MM.1S (cell line): Measurements from ENCODE around the gene CORO2A.

Experiments used
- DNase-seq: peaks from one replicate; pipeline ENCODE4 v3.0.0-alpha.2; 2015
- H2AFZ ChIP-seq: fragments of 300-600 bp; sonication (generic); 2 replicates; pipeline ENCODE4 v1.6.0; 2016; ENCODE audit warnings: antibody characterized with exemption, low read length
- H3F3A ChIP-seq: fragments of 300-600 bp; sonication (generic); 2 replicates; pipeline ENCODE4 v1.6.1; 2016; ENCODE audit warnings: mild to moderate bottlenecking, antibody characterized with exemption, low read length, moderate library complexity, mixed read lengths; ENCODE audit not compliant: insufficient read depth
- H3K27ac ChIP-seq: fragments of 300-600 bp; sonication (generic); 2 replicates; pipeline ENCODE4 v1.5.1; 2016; ENCODE audit warnings: mild to moderate bottlenecking, low read length
- H3K27me3 ChIP-seq: fragments of 300-600 bp; sonication (generic); replicated peaks from 2 replicates; pipeline ENCODE4 v1.6.0; 2016; ENCODE audit warnings: low read length; ENCODE audit not compliant: insufficient read depth
- H3K36me3 ChIP-seq: fragments of 300-600 bp; sonication (generic); replicated peaks from 2 replicates; pipeline ENCODE4 v1.6.1; 2016; ENCODE audit warnings: mild to moderate bottlenecking, low read length, mixed read lengths; ENCODE audit not compliant: insufficient read depth
- H3K4me1 ChIP-seq: fragments of 300-600 bp; sonication (generic); 2 replicates; pipeline ENCODE4 v1.6.1; 2016; ENCODE audit warnings: low read length, mixed read lengths
- H3K4me2 ChIP-seq: fragments of 300-600 bp; sonication (generic); 2 replicates; pipeline ENCODE4 v1.6.0; 2016; ENCODE audit warnings: low read depth, low read length
- H3K4me3 ChIP-seq: fragments of 300-600 bp; sonication (generic); 2 replicates; pipeline ENCODE4 v1.5.1; 2016; ENCODE audit warnings: low read length, mixed read lengths
- H3K79me2 ChIP-seq: fragments of 300-600 bp; sonication (generic); 2 replicates; pipeline ENCODE4 v1.6.1; 2016; ENCODE audit warnings: mixed run types, low read length, mixed read lengths
- H3K9ac ChIP-seq: fragments of 300-600 bp; sonication (generic); 2 replicates; pipeline ENCODE4 v1.6.1; 2016; ENCODE audit warnings: low read length, mixed read lengths
- H3K9me2 ChIP-seq: fragments of 300-600 bp; sonication (generic); replicated peaks from 2 replicates; pipeline ENCODE4 v1.6.1; 2016; ENCODE audit warnings: mild to moderate bottlenecking, low read length, mixed read lengths; ENCODE audit not compliant: insufficient read depth
- H3K9me3 ChIP-seq: fragments of 300-600 bp; sonication (generic); replicated peaks from 2 replicates; pipeline ENCODE4 v1.6.1; 2016; ENCODE audit warnings: mild to moderate bottlenecking, low read length, mixed read lengths; ENCODE audit not compliant: insufficient read depth
- H4K20me1 ChIP-seq: fragments of 300-600 bp; sonication (generic); 2 replicates; pipeline ENCODE4 v1.6.1; 2016; ENCODE audit warnings: mild to moderate bottlenecking, low read length, moderate library complexity, mixed read lengths; ENCODE audit not compliant: insufficient read depth
- EZH2 ChIP-seq: fragments of 300-600 bp; sonication (generic); optimal IDR thresholded peaks from 2 replicates; pipeline ENCODE3; 2017; ENCODE audit warnings: low read depth, mild to moderate bottlenecking, antibody characterized with exemption, low read length, mixed read lengths
- EZH2phosphoT487 ChIP-seq: fragments of 300-600 bp; sonication (generic); IDR thresholded peaks from 2 replicates; pipeline ENCODE4 v1.6.1; 2018; ENCODE audit warnings: antibody characterized with exemption, low read length
- TF ChIP-seq, protein P1 (sequence below): fragments of 300-600 bp; sonication (generic); IDR thresholded peaks from 2 replicates; pipeline ENCODE4 v1.5.1; 2016; ENCODE audit warnings: antibody characterized with exemption, low read length, mixed read lengths

Gene CORO2A

DNA sequence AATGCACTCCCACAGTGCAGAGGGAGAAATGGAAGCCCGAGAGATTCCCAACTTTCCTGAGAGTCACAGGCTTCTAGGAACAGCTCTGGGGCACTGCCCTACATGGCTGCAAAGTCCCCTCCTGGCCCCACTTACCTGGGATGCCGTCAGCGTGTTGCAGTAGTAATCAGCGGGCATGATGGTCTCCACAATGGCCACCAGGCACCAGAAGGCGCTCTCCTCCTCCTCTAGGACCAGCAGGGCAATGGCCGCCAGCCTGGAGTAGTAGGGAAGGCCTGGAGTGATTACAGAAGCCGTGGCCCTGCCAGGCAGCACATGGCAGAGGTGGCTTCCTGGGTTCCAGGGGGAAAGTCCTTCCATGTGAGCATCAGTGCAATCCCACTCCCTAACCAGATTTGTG lies 10.7 kb upstream of the CORO2A start:
- H3K4me2 ChIP-seq = no peak overlapping the region
- H4K20me1 ChIP-seq = no peaks in the 10 kb centered on the region
- no peaks in the 10 kb centered on the region for H3K9me3 ChIP-seq
- H3K4me1 ChIP-seq = peaks cover 5% of the 10 kb centered on the region; the same call in 1 of the 2 replicates
- no peak overlapping the region for H3K4me3 ChIP-seq
- H3K27ac ChIP-seq = no peak overlapping the region
- no peaks in the 10 kb centered on the region for H3K79me2 ChIP-seq
- H3K9ac ChIP-seq = no peak overlapping the region
- no peak for TF ChIP-seq EZH2phosphoT487
- TF ChIP-seq, protein P1, sequence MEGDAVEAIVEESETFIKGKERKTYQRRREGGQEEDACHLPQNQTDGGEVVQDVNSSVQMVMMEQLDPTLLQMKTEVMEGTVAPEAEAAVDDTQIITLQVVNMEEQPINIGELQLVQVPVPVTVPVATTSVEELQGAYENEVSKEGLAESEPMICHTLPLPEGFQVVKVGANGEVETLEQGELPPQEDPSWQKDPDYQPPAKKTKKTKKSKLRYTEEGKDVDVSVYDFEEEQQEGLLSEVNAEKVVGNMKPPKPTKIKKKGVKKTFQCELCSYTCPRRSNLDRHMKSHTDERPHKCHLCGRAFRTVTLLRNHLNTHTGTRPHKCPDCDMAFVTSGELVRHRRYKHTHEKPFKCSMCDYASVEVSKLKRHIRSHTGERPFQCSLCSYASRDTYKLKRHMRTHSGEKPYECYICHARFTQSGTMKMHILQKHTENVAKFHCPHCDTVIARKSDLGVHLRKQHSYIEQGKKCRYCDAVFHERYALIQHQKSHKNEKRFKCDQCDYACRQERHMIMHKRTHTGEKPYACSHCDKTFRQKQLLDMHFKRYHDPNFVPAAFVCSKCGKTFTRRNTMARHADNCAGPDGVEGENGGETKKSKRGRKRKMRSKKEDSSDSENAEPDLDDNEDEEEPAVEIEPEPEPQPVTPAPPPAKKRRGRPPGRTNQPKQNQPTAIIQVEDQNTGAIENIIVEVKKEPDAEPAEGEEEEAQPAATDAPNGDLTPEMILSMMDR = no peak
- no peak for TF ChIP-seq EZH2
- DNase-seq = no peak
- H3K9me2 ChIP-seq = no peaks in the 10 kb centered on the region
- H3K27me3 ChIP-seq = no peaks in the 10 kb centered on the region; the same call in 1 of the 2 replicates
- H3K36me3 ChIP-seq = no peaks in the 10 kb centered on the region
- no peaks in the 10 kb centered on the region for H3F3A ChIP-seq
- H2AFZ ChIP-seq = no peak overlapping the region

DNA sequence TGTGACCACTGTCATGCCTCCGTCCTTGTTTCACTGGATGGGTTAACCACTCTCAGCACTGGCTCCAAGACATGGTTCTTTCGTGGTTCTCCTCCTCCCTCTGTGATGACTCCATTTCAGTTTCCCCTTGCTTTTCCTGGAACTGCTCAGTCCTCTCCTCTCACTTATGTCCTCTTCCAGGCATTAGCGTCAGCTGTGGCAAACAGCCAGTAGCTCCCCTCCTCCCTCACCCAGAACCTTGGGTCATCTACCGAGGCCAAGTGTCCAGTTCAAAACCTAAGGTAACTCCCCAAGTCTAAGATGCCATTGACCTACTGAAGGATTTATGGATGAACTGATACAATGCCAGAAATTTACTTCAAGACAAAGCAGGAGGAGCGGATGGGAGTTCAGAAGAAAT lies 9.8 kb upstream of the CORO2A start:
- H3K4me2 ChIP-seq = no peak overlapping the region
- TF ChIP-seq EZH2phosphoT487 (no peak), EZH2 (no peak)
- TF ChIP-seq, protein P1 = no peak
- H3K9me2 ChIP-seq = no peaks in the 10 kb centered on the region
- DNase-seq = no peak
- no peak overlapping the region for H3K4me3 ChIP-seq
- no peaks in the 10 kb centered on the region; the same call in 1 of the 2 replicates for H3K27me3 ChIP-seq
- no peaks in the 10 kb centered on the region for H3K9me3 ChIP-seq
- no peak overlapping the region for H2AFZ ChIP-seq
- H3K36me3 ChIP-seq = no peaks in the 10 kb centered on the region
- H4K20me1 ChIP-seq = no peaks in the 10 kb centered on the region
- H3K9ac ChIP-seq = no peak overlapping the region
- H3K79me2 ChIP-seq = no peaks in the 10 kb centered on the region
- H3F3A ChIP-seq = no peaks in the 10 kb centered on the region
- H3K4me1 ChIP-seq = peaks cover 5% of the 10 kb centered on the region; the same call in 1 of the 2 replicates
- H3K27ac ChIP-seq = no peak overlapping the region

DNA sequence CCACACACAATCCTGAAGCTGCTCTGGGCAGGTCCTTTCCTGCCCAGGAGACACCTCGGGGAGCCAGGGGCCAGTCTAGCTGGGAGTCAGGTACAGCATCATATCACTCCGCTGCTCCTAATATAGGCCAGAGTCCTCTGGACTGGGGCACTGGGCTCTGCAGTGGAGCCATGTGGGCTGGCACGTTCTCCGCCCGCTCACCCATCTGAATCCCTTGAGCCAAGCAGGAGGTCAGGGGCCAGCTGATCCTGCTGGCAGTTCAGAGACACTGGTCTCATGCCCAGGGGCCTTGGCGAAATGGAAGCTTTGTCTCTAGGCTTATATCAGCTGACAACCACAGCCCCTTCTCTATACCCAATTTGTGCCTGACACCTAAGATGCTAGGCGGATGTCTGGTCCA lies 9.3 kb upstream of the CORO2A start:
- TF ChIP-seq EZH2 (no peak), EZH2phosphoT487 (no peak)
- TF ChIP-seq, protein P1 = no peak
- Histone ChIP-seq H3K4me2 (no peak overlapping the region), H3K4me3 (no peak overlapping the region), H3K79me2 (no peaks in the 10 kb centered on the region), H3K27me3 (no peaks in the 10 kb centered on the region; the same call in 1 of the 2 replicates), H2AFZ (no peak overlapping the region), H3K9me2 (no peaks in the 10 kb centered on the region), H3K9ac (no peak overlapping the region), H3K27ac (no peak overlapping the region), H3K36me3 (no peaks in the 10 kb centered on the region), H3K4me1 (peaks cover 5% of the 10 kb centered on the region; the same call in 1 of the 2 replicates), H4K20me1 (no peaks in the 10 kb centered on the region), H3F3A (no peaks in the 10 kb centered on the region), H3K9me3 (no peaks in the 10 kb centered on the region)
- DNase-seq = no peak
